HG03571 (cell line): ENCODE measurements around the gene SALL2.
"Not testable (repeated sequence)": the region's sequence is repeated elsewhere in the genome, so short reads cannot be mapped to it uniquely, and the experiment has no call there.

Experiments
- ATAC-seq: cut with Tn5 transposase; IDR thresholded peaks from one replicate; pipeline ENCODE4 v1.9.1; 2021; ENCODE audit not compliant: unreplicated experiment

SALL2 gene

GRCh38 chr14:21525962-21526671 lies at the start of gene SALL2:
Gene SALL2 (minus strand): TSS chr14:21526346. CDS start chr14:21526127, 219 bp downstream.
- ATAC-seq: no peak

GRCh38 chr14:21575661-21576060 lies 49.5 kb upstream of the SALL2 start:
- ATAC-seq: no peak

GRCh38 chr14:21572604-21573003 lies 46.5 kb upstream of the SALL2 start:
- ATAC-seq: no peak

GRCh38 chr14:21558703-21559170 lies 32.6 kb upstream of the SALL2 start:
- no peak for ATAC-seq

- no peak for ATAC-seq
Observed at GRCh38 chr14:21557084-21557901, 31.1 kb upstream of the SALL2 start.

- no peak for ATAC-seq
Observed at GRCh38 chr14:21556378-21557083, 30.4 kb upstream of the SALL2 start.

GRCh38 chr14:21553266-21553665 lies 27.1 kb upstream of the SALL2 start:
- ATAC-seq: no peak

- ATAC-seq: not testable (repeated sequence)
Observed at GRCh38 chr14:21544588-21544987, 18.4 kb upstream of the SALL2 start.

GRCh38 chr14:21543963-21544362 lies 17.8 kb upstream of the SALL2 start:
- no peak for ATAC-seq

- no peak for ATAC-seq
Observed at GRCh38 chr14:21543521-21543960, 17.4 kb upstream of the SALL2 start.

- no peak for ATAC-seq
Observed at GRCh38 chr14:21541413-21542074, 15.4 kb upstream of the SALL2 start.

GRCh38 chr14:21539189-21539940 lies 13.2 kb upstream of the SALL2 start:
- no peak for ATAC-seq

- no peak for ATAC-seq
Observed at GRCh38 chr14:21537090-21537424, 10.9 kb upstream of the SALL2 start.

GRCh38 chr14:21536418-21537089 lies 10.4 kb upstream of the SALL2 start:
- ATAC-seq: no peak

GRCh38 chr14:21535545-21536417 lies 9.6 kb upstream of the SALL2 start:
- no peak for ATAC-seq

- no peak for ATAC-seq
Observed at GRCh38 chr14:21534576-21534975, 8.4 kb upstream of the SALL2 start.

GRCh38 chr14:21533294-21533693 lies 7.1 kb upstream of the SALL2 start:
- ATAC-seq: no peak

GRCh38 chr14:21529515-21529914 lies 3.4 kb upstream of the SALL2 start:
- ATAC-seq: no peak
